ENCODE data around the gene SNED1.

SNED1 gene

DNA sequence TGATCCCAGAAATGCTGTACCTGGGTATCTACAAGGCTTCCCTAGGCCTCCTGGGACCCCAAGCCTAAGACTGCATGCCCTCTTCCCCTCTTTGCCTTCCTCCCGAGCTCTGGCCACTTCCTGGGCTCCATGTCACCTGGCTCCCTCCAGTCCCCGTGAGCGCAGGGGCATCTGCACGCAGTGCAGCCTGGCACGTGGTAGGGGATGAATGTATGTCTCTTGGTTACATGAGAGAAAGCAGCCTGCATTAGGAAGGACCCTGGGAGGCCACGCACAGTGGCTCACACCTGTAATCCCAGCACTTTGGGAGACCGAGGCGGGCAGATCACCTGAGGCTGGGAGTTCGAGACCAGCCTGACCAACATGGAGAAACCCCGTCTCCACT lies 135.0 kb downstream of the SNED1 start:
- no peak for DNase-seq

DNA sequence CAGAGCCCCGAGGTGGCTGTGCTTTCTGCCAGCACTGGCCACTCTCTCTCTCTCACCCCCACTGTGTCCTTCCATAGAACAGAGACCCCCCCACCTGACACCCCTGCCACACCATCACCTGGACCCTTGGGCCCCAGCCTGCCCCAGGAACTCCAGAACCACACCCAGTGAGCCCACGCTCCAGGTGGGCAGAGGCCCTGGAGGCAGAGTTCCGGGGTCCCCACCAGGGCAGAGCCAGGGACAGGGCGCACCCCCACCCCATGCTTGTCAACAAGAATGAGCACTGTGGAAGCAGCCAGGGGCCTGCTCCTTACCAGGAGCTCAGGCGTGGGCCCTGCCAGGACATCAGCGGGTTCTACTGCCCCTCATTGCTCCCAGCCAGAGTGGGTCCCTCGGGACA lies 136.3 kb downstream of the SNED1 start:
- no peak for DNase-seq

DNA sequence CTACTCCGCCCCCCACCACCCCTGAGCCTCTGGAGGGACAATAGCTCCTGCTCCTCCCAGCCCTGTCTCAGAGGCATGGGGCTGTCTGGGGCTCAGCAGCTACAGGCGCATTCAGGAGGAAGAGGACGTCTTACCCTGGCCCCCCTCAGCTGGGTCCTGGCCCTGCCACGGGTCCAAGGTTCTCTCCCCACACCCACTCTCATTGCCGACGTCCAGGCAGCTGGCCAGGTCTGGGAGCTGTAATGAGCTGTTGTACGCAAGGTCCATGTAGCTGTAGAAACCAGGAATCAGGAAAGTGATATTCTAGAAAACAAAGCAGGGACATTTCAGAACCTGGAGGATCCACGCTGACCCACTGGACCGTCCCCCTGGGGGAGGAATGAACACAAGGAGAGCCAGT lies 137.3 kb downstream of the SNED1 start:
- DNase-seq, result peak; percentile 43

DNA sequence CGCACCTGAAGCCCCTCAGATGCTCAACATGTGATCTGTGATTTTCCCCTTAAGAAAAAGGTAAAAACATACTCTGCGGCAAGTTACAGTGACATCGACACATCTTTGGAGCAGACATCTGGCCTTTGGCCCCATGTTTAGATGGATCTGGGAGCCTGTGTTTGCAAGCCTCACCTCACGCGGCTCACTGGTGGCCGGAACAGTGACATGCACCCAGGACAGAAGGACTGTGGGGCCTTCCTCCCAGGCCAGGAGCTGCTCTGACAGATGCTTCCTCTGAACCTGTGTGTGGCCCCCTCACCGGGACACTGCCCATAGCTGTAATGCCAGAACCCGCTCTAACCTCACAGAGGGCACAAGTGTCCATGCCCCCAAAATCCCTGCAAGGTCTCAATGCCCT lies 137.8 kb downstream of the SNED1 start:
- DNase-seq, result no peak

DNA sequence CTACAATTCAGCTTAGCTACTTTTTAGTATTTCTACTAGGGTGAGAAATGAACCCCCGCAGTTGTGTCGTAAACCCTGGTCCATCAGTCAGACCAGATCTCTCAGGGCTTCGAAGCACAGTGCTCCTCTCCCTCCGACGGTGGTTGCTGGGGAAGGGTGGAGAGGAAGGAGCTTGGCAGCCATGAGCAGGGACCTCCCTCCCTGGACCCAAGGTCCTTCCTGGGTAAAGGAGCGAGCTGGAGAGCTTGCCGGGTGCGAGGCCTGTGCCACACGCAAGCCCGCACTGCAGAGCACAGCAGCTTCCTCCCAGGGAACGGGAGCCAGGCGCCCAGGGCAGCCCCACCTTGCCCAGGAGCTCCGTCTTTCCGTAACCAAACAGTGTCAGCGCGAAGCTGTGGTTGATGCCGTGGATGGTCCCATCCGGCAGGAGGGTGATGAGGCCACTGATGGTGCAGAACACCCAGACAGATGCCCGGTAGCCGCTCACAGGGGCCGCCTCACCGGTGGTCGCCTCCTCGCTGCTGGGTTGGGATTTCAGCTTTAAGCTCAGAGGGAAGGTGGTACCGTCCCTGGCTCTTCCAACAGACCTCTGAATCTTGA lies 138.3 kb downstream of the SNED1 start:
- DNase-seq, result no peak

DNA sequence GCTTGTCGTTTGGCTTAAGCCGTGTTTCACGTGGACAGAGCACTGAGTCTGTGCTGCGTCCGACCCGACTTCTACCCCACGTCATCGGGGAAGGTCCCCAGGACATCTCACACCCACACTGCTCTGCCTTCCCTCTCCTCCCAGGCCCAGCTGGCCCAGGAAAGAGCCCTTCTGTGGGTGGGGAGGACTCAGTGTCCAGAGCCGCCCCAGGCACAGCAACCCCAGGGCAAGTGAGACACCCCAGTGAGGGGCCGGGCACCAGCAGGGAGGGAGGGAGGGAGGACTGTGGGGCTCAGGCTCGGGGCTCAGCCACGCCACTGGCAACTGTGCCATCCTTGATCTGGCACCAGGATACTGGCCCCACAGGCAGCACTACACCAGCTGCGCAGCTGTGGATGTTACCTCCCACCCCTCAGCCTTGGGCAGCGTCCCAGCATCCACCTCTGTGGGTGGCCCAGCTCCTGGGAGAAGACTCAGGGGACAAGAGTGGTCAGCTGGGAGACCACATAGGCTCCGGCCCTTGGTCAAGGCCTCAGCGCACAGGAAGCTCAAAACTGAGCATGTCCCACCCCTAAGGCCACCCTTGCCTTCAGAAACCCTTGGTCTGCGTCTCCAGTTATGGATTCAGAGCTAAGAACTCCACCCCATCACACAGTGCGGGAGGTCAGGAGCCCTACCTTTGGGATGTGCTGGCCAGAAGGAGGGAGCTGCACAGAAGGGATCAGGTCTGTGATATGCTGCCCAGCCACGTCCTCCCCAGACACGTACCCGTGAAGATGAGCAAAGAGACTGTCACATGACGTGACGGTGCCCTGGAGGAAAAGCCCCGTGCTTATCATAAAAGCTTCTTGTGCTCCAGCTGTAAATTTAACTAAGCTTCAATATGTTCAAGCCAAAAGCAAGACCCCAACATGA lies 139.1 kb downstream of the SNED1 start:
- DNase-seq, result no peak

DNA sequence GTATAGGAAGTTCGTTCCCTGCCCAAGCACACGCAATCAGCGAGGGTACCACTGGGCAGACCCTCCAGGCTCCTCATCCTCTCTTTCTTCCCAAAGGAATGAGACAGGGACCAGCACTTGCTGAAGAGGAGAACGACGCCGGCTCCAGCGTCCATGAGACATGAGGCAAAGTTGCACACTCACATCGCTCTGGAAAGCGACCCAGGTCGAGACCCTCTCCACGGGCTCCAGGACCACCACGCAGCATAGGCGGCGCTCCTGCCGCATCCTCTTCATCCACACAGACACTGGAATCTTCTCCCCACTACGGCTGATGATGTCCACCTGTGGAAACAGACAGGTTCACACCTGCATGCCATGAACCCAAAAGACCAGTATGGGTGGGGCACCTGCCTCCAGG lies 140.1 kb downstream of the SNED1 start:
- DNase-seq, result no peak

DNA sequence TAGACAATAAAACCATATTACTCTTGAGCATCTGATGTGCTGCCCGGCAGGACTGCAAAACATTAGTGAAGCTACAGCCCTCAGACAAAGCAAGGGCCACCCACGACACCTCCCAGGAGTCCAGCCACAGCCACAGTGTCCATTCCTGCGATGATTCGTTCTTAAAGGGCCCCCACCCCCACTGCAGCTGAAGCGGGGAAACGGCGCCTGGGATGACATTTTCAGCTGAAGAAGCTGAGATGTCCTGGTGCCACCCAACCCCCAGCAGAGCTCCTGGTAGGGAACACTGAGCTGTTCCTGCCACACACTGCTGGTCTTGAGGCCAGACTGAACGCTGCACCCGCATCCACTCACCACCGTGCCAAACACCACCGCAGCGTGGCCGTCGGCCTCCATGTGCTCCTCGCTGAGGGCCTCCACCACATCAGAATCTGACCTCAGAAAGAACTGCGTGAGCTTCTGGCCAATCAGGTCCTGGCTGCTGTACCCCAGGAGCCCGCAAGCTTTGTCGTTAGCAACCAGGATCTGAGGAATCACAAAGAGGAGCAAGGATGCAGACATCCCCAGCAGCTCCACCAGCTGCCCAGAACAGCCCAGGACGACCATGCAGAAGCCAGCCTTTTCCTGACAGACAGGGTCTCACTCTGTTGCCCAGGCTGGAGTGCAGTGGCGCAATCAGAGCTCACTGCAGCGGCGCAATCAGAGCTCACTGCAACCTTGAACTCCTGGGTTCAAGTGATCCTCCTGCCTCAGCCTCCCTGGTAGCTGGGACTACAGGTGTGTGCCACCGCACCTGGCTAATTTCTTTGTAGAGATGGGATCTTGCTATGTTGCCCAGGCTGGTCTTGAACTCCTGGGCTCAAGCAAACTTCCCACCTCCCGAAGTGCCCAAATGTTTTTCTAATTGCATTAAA lies 141.4 kb downstream of the SNED1 start:
- DNase-seq, result no peak

GRCh38 chr2:241140445-241140840 lies 142.0 kb downstream of the SNED1 start:
- no peak for DNase-seq

GRCh38 chr2:241141214-241141770 lies 142.9 kb downstream of the SNED1 start:
- DNase-seq, result no peak

DNA sequence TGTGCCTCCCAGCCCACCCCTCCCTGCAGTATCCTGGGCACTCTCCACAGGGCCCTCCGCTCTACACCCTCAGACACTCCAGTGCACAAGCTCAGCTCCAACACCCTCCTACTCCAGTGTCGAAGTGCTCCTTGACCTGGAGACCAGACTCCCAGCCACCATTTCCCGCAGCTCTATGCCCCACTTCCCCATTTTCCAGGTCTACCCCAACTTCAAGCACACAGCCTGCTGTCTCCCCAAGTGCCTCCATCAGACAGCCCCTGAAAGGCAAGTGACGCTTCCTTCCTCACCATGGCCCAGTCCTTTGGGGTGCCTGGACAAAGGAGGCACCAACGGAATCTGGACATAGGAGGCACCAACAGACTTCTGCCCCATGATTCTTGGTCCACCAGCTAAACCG lies 143.6 kb downstream of the SNED1 start:
- no peak for DNase-seq

DNA sequence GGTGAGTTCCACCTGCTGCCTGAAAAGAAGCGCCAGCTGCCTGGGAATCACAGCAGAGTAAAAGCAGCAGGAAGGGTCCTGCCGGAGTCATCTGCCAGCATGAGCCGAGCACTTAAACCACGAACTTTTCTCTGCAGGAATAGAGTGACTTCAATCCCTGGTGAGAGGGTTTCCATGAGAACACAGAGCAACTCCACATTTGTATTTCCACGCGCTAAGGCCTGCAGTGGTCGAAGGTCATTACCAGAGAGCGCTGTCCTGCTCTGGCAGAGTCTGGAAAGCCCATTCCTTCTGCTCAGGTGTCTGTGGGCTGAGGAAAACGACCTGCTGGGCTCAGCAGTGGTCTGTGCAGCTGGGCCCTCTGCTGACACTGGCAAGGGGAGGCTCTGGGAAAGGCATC lies 144.2 kb downstream of the SNED1 start:
- DNase-seq, result no peak
